Stimulated activated CD4-positive, alpha-beta T cell treated with anti-CD3 and anti-CD28 coated beads, Interleukin-4, amount 100 ng/mL, for 48 hours (primary cell): Measurements from ENCODE around the gene PGS1.

Experiments
- DNase-seq, 2 donors: peaks; one replicate each; pipeline ENCODE4 v3.0.0-alpha.2; 2020; ENCODE audit warnings: low read depth in 2 of 2

Gene PGS1

GRCh38 chr17:78408476-78409050, 30.1 kb downstream of the PGS1 start:
- DNase-seq = no peak

- DNase-seq = no peak
Measured at GRCh38 chr17:78409191-78409928, 30.9 kb downstream of the PGS1 start.

GRCh38 chr17:78411241-78411857, 32.9 kb downstream of the PGS1 start:
- no peak for DNase-seq

- peak; percentile 30 to 34 for DNase-seq
Measured at GRCh38 chr17:78412403-78412802, 34.0 kb downstream of the PGS1 start.

- DNase-seq = peak; percentile 28 to 33
Measured at GRCh38 chr17:78414178-78415162, 36.0 kb downstream of the PGS1 start.

GRCh38 chr17:78415821-78416711, 37.6 kb downstream of the PGS1 start:
- no peak for DNase-seq

GRCh38 chr17:78416791-78417530, 38.5 kb downstream of the PGS1 start:
- no peak for DNase-seq

- no peak for DNase-seq
Measured at GRCh38 chr17:78417531-78417909, 39.1 kb downstream of the PGS1 start.

- DNase-seq = no peak
Measured at GRCh38 chr17:78418326-78419026, 40.0 kb downstream of the PGS1 start.

GRCh38 chr17:78419970-78420815, 41.7 kb downstream of the PGS1 start:
- DNase-seq = no peak

GRCh38 chr17:78421084-78421533, 42.7 kb downstream of the PGS1 start:
- DNase-seq = no peak

- DNase-seq = peak; percentile 70
Measured at GRCh38 chr17:78421534-78422266, 43.3 kb downstream of the PGS1 start.

GRCh38 chr17:78422267-78422605, 43.8 kb downstream of the PGS1 start:
- no peak for DNase-seq

GRCh38 chr17:78422872-78423588, 44.6 kb downstream of the PGS1 start:
- DNase-seq = no peak

GRCh38 chr17:78423961-78424675, 45.7 kb downstream of the PGS1 start:
- DNase-seq = no peak

GRCh38 chr17:78425429-78425828, 47.0 kb downstream of the PGS1 start:
- DNase-seq = no peak
